HG02623 (cell line): Measurements from ENCODE around the gene OR56B1.

Experiments used
- ATAC-seq: cut with Tn5 transposase; IDR thresholded peaks from one replicate; pipeline ENCODE4 v1.9.1; 2021; ENCODE audit warnings: moderate library complexity; ENCODE audit not compliant: unreplicated experiment

Gene OR56B1

DNA sequence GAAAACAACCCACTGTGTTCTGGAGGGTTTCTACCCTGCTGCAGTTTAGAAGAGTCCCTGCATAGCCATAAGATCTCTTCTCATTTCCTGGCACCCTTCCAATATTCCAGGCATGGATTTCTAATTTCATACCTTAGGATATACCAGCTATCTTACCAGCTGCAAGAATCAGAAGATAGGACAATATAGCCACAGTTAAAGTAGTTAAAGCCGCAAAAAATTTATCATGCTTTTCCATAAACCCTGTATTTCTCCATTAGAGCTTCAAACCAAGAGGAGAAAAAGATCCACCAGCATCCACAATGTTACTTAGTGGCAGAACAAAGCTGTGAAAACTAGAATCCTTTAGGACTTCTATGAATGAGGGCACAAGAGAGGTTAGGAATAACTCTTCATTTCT lies 8.6 kb upstream of the OR56B1 start:
- no peak for ATAC-seq

DNA sequence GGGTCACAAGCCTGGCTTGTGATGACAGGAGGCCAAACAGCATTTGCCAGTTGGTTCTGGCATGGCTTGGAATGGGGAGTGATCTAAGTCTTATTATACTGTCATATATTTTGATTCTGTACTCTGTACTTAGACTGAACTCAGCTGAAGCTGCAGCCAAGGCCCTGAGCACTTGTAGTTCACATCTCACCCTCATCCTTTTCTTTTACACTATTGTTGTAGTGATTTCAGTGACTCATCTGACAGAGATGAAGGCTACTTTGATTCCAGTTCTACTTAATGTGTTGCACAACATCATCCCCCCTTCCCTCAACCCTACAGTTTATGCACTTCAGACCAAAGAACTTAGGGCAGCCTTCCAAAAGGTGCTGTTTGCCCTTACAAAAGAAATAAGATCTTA lies 843 bp downstream of the OR56B1 start:
- no peak for ATAC-seq

DNA sequence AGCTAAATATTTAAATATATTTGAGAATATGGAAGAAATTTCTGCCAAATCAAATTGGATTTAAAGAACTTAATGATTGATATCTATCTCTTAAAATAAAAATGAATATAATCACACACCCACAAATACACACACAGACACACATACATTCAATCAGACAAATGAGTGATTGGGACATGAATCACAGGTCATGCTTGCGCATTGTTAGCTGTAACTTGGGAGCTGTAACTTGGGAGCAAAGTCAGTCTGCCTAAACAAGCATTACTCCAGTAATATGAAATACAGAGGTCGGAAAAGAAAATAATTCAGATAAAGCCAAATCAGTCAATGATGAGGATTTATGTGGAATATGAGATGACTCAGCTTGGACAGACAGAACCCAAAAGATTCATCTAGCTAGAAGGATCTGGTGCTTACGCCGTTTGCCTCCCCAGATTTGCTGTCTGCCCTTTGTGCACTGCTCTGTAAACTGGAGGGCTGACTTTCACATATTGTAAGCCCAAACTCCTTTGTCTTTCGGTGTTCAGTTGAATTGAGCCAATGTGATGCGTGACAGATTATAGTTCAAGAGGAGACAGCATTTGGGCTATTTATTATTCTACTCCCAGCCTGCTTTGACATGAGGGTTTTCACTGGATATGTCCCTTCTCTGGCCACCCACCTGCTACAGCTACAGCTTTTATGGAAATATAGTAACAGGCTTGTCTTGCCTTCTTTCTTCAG lies 1.6 kb downstream of the OR56B1 start:
- ATAC-seq = no peak

DNA sequence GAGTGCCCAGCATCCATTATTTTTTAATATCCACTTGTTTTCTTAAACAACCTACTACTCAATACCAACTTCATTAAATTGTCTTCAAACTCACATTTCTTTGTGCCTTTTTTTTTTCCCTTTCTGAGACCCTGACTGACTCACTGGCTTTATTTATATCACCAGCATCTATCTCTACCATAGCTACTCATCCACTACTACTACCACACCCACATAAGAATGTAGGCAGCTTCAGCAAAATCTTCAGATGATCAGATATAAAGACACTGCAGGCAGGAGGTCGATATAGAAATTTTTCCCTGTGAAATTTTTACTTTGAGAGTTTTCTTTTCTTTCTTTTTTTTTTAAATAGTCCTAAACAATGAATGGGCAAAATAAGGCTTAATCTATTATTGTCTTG lies 2.2 kb downstream of the OR56B1 start:
- no peak for ATAC-seq

DNA sequence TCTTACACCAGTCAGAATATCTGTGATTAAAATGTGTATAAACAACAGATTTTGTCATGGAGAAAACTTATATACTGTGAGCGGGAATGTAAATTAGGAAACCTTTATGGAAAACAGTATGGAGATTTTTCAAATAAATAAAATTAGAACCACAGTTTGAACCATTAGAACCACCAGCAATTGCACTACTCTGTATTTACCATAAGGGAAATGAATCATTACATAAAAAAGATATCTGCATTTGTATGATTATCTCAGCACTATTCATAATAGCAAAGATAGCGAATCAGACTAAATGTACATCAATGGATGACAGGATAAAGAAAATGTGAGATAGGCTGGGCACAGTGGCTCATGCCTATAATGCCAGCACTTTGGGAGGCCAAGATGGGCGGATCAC lies 10.4 kb downstream of the OR56B1 start:
- ATAC-seq = no peak

DNA sequence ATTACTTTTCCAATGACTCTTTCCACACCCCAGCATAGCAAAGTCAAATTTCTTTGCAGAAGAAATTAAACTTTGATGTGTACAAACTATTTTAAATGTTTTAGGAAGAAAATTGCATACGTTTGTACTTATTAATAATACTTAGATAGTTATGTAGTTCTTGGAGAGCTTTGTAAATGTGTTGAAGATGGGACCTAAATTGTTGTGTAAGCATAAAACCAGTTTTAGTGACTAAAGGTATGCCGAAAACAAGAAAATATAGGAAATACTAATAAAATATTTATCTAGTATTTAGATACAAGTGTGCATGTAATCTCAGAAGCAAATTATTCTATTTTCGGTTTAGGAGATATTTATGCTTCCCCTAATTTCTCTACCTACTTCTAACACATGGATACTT lies 13.6 kb downstream of the OR56B1 start:
- ATAC-seq = no peak

DNA sequence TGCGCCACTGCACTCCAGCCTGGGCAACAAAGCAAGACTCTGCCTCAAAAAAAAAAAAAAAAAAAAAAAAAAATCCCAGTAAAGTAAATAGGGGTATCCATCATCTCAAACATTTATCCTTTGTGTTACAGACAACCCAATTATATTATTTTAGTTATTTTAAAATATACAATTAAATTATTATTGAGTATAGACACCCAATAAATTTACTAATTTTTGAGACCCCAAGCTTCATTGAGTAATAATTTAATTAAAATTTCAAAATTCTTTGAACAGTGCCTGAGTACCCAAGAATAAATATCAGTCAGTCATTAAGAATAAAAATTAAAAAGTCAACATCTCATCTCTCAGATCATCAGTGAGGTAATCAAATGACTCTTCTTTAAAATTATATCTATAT lies 17.7 kb downstream of the OR56B1 start, which contains the start of gene OR52N4:
Gene OR52N4, plus strand, starts transcription at position 301 of the 400 bp plus-strand sequence. CDS start 498 bp downstream, outside the sequence.
- ATAC-seq = no peak

DNA sequence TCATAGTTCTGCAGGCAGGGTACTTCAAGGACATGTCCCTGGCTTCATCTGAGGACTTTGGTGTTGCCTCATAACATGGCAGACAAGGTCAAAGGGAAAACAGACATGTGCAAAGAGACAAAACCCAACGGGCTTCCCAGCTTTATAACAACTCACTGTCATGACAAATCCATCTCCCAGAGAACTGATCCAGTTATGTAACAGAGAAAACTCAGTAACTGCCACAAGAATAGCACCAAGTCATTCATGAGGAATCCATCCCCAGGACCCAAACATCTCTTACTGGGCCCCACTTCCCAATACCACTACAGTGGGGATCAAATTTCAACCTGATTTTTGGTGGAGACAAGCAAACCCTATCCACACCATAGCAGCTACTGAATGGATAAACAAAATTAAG lies 30.8 kb downstream of the OR56B1 start:
- ATAC-seq = no peak

DNA sequence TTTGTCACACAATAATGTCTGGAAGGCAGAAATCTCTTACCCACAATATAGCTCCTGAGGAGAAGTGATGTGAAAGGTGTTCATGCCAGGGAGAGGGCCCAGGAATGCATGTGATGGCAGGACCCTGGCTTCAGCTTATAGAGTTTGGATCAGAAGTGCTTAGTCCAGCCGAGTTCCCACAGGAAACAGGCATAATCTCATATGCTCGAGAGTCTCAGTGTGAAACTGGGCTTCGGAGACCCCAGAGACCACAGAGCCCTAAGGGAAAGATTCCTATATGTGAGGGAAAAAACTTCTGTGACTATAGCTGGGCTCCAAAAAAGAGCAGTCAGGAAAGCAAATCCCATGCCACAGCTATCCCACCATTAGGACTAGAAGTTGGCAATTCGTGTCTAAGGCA lies 47.0 kb downstream of the OR56B1 start, which contains the start of gene OR52N5:
Gene OR52N5, minus strand, starts transcription at position 101 of the 400 bp plus-strand sequence. CDS start 4,721 bp downstream, outside the sequence.
- ATAC-seq = no peak
